ENCODE measurements around the gene AP1AR. TPM values are rescaled to one million over a fixed set of nuclear protein-coding genes. Genes with fewer than 3 reads are reported as not detected.

The AP1AR gene
- total and polyA plus RNA-seq, 2 of the 8 experiments (the other 6 are each of a cell fraction or from before 2014, with no cell fraction given): 5.3 to 27.7 TPM

DNA sequence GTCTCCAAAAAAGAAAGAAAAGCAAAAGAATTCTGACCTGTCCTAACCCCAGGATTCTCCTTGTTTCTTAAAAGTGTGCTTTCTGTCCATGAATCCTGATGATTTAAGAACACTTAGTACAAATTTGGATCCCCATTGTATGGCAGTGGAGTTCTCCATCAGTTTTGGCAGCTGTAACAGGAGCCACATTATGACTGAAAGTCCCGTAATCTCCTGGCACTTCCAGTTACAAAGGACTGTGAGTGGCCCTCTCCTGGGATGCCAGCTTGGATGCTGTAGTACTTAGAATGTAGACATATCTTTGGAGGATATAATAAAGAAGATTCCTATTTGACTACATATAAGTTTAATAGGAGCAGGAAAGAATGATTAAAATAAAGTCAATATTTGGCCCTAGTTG, 20.6 kb downstream of the AP1AR start:
- CTCF ChIA-PET (ENCODE audit: partially characterized antibody): no interaction called here
- FAIRE-seq: no peak
- H3K79me2 ChIP-seq (ENCODE audit: control insufficient read depth in 1 of 2, insufficient read depth in 2 of 2, low read length in 2 of 2): peaks cover 0 to 46% of the 10 kb centered on the region in 2 experiments; a peak in 2 of 4 replicates
- TF ChIP-seq YY1 (IDR thresholded peaks at IDR 0.05; ENCODE audit: low read depth, low read length) (no peak), USF2 (IDR thresholded peaks at IDR 0.05; ENCODE audit: low read length) (no peak), HDAC6 (IDR thresholded peaks at IDR 0.05; ENCODE audit: low read depth, low read length) (no peak), KDM4A (IDR thresholded peaks at IDR 0.05; ENCODE audit: low read depth, low read length, severe bottlenecking) (no peak), CBX8 (IDR thresholded peaks at IDR 0.05; ENCODE audit: borderline replicate concordance, low read depth, low read length) (no peak), NANOG (IDR thresholded peaks at IDR 0.05; ENCODE audit: insufficient read depth, low read depth, low read length, poor library complexity, severe bottlenecking) (no peak), ZNF274 (IDR thresholded peaks at IDR 0.05; ENCODE audit: borderline replicate concordance, extremely low read depth, low read length) (no peak), SAP30 (IDR thresholded peaks at IDR 0.05; ENCODE audit: insufficient read depth, insufficient replicate concordance, low read length) (no peak), PHF8 (conservative IDR thresholded peaks at IDR 0.05; ENCODE audit: low read depth, low read length) (no peak), SIN3A (conservative IDR thresholded peaks at IDR 0.05 in 1 of 2, IDR thresholded peaks at IDR 0.05 in 1 of 2; ENCODE audit: low read depth in 1 of 2, low read length in 2 of 2) (no peak), RBBP5 (IDR thresholded peaks at IDR 0.05; ENCODE audit: borderline replicate concordance, low read depth, low read length) (no peak), POLR2AphosphoS5 (IDR thresholded peaks at IDR 0.05; ENCODE audit: low read depth, low read length) (no peak), TAF1 (IDR thresholded peaks at IDR 0.05; ENCODE audit: low read depth, low read length) (no peak)

More for the DNA sequence above, 20.6 kb downstream of the AP1AR start:
- Histone ChIP-seq H3K18ac (ENCODE audit: extremely low read depth, low read length) (no peak overlapping the region), H2AK5ac (ENCODE audit: low read depth, low read length) (no peak overlapping the region), H3K56ac (replicated peaks; ENCODE audit: insufficient read length, low read depth, low read length) (no peak overlapping the region), H3K9me3 (ENCODE audit: insufficient read depth in 2 of 2, low read depth in 1 of 2, low read length in 1 of 2) (no peaks in the 10 kb centered on the region), H3K14ac (ENCODE audit: insufficient read length) (no peak overlapping the region), H3K27me3 (replicated peaks in 1 of 4; ENCODE audit: control insufficient read depth in 3 of 4, extremely low read depth in 1 of 4, insufficient read depth in 3 of 4, low read length in 3 of 4) (no peaks in the 10 kb centered on the region), H3K27ac (ENCODE audit: low read depth, low read length) (no peak overlapping the region), H3K4ac (replicated peaks; ENCODE audit: insufficient read length, low read depth, low read length) (no peak overlapping the region), H4K8ac (ENCODE audit: extremely low read depth, insufficient read depth, low read length) (no peak overlapping the region), H2BK12ac (ENCODE audit: low read depth, low read length) (no peak overlapping the region), H4K5ac (ENCODE audit: insufficient read length, low read depth, low read length) (no peak overlapping the region), H3K4me3 (ENCODE audit: extremely low read depth in 1 of 4, insufficient read depth in 2 of 4, low read depth in 3 of 4, low read length in 4 of 4) (no peak overlapping the region), H3K79me1 (ENCODE audit: low read depth, low read length) (0 out of 2 replicates have a peak, but pooled peaks cover 2% of the 10 kb centered on the region), H4K91ac (replicated peaks; ENCODE audit: insufficient read length, low read length) (no peak overlapping the region), H2BK120ac (replicated peaks; ENCODE audit: low read depth, low read length) (no peak overlapping the region), H2BK20ac (ENCODE audit: low read length) (no peak overlapping the region), H2BK15ac (ENCODE audit: low read length) (no peak overlapping the region), H4K20me1 (replicated peaks in 1 of 2; ENCODE audit: control insufficient read depth in 1 of 2, insufficient read depth in 2 of 2, low read length in 2 of 2) (no peaks in the 10 kb centered on the region), H3K23me2 (ENCODE audit: low read depth, low read length) (no peaks in the 10 kb centered on the region), H3K9ac (replicated peaks in 1 of 4; ENCODE audit: extremely low read depth in 1 of 4, low read depth in 3 of 4, low read length in 3 of 4) (no peak overlapping the region), H2BK5ac (ENCODE audit: low read depth, low read length) (no peak overlapping the region), H3K4me2 (ENCODE audit: insufficient read depth in 1 of 2, low read depth in 2 of 2, low read length in 2 of 2) (no peak overlapping the region), H2AFZ (ENCODE audit: low read length) (no peak overlapping the region), H3K4me1 (replicated peaks in 1 of 4; ENCODE audit: control insufficient read depth in 3 of 4, insufficient read depth in 4 of 4, low read length in 3 of 4) (peaks cover 0 to 4% (median under 1%) of the 10 kb centered on the region in 4 experiments; a peak in 3 of 7 replicates), H3K36me3 (ENCODE audit: control insufficient read depth in 2 of 4, insufficient read depth in 4 of 4, low read length in 3 of 4) (peaks cover 0 to 4% (median 0%) of the 10 kb centered on the region in 4 experiments; a peak in 1 of 8 replicates), H3K23ac (ENCODE audit: insufficient read length) (no peak overlapping the region)
- no peak for DNase-seq (ENCODE audit: low read depth in 1 of 2, low spot score in 2 of 2)
- POLR2A ChIA-PET (ENCODE audit: partially characterized antibody): no interaction called here
- 100% methylated on average over 1 of the region's 1 CpG; no CpG with 5 or more reads in 1 of the 2 experiments for WGBS, 2 experiments (ENCODE audit: extremely low coverage in 1 of 2, insufficient coverage in 1 of 2, insufficient read length in 1 of 2, insufficient replicate concordance in 2 of 2, low coverage in 1 of 2, low lambda C conversion rate in 2 of 2, missing lambda C conversion rate in 1 of 2)
